ENCODE data around the gene VPS37C.
"Not testable (repeated sequence)": the region's sequence is repeated elsewhere in the genome, so short reads cannot be mapped to it uniquely, and the experiment has no call there.

VPS37C gene

GRCh38 chr11:61172356-61172755 is 11.1 kb upstream of the VPS37C start:
- no peak for TF ChIP-seq CTCF (IDR thresholded peaks at IDR 0.05; ENCODE audit: low read depth, low read length)
- no peak overlapping the region for H3K4me3 ChIP-seq (ENCODE audit: low read depth, low read length)

- TF ChIP-seq CTCF (IDR thresholded peaks at IDR 0.05; ENCODE audit: low read depth, low read length), result no peak
Observed at GRCh38 chr11:61171907-61172306, 10.7 kb upstream of the VPS37C start.

GRCh38 chr11:61170566-61170965 is 9.3 kb upstream of the VPS37C start:
- no peak for TF ChIP-seq CTCF (IDR thresholded peaks at IDR 0.05; ENCODE audit: low read depth, low read length)
- H3K4me3 ChIP-seq (ENCODE audit: low read depth, low read length), result no peak overlapping the region

More at GRCh38 chr11:61171907-61172306, 10.7 kb upstream of the VPS37C start:
- H3K4me3 ChIP-seq (ENCODE audit: low read depth, low read length), result no peak overlapping the region

- no peak overlapping the region for H3K4me3 ChIP-seq (ENCODE audit: low read depth, low read length)
- TF ChIP-seq CTCF (IDR thresholded peaks at IDR 0.05; ENCODE audit: low read depth, low read length), result no peak
Observed at GRCh38 chr11:61168800-61169199, 7.6 kb upstream of the VPS37C start.

GRCh38 chr11:61168042-61168688 is 6.9 kb upstream of the VPS37C start:
- TF ChIP-seq CTCF (IDR thresholded peaks at IDR 0.05; ENCODE audit: low read depth, low read length), result no peak
- no peak overlapping the region for H3K4me3 ChIP-seq (ENCODE audit: low read depth, low read length)

- not testable (repeated sequence) for H3K4me3 ChIP-seq (ENCODE audit: low read depth, low read length)
Observed at GRCh38 chr11:61166331-61166730, 5.1 kb upstream of the VPS37C start.

GRCh38 chr11:61165785-61166184 is 4.6 kb upstream of the VPS37C start:
- not testable (repeated sequence) for H3K4me3 ChIP-seq (ENCODE audit: low read depth, low read length)

- TF ChIP-seq CTCF (IDR thresholded peaks at IDR 0.05; ENCODE audit: low read depth, low read length), result no peak
- no peak overlapping the region for H3K4me3 ChIP-seq (ENCODE audit: low read depth, low read length)
Observed at GRCh38 chr11:61164606-61165424, 3.6 kb upstream of the VPS37C start.

Data from WI38 (cell line).